Large intestine (tissue), 3 donors: ENCODE results near the gene SPEG. TPM values are rescaled to one million over a fixed set of nuclear protein-coding genes. Genes with fewer than 3 reads are reported as not detected.

Experiments
- DNase-seq, 2 donors: peaks; one replicate each; pipeline versions ENCODE4 v3.0.0 to v3.0.0-alpha.2; 2013
- H3K27ac ChIP-seq: one replicate; pipeline ENCODE4 v1.5.1; 2013; ENCODE audit warnings: low read length
- H3K27me3 ChIP-seq: 2 replicates; pipeline ENCODE4 v1.6.1; 2013; ENCODE audit warnings: low read length; ENCODE audit not compliant: control insufficient read depth, insufficient read depth
- H3K36me3 ChIP-seq: 2 replicates; pipeline ENCODE4 v1.6.1; 2013; ENCODE audit warnings: low read length; ENCODE audit not compliant: control insufficient read depth, insufficient read depth
- H3K4me1 ChIP-seq: one replicate; pipeline ENCODE4 v1.6.1; 2013; ENCODE audit warnings: low read length; ENCODE audit not compliant: control insufficient read depth, insufficient read depth
- H3K4me3 ChIP-seq: one replicate; pipeline ENCODE4 v1.5.1; 2013; ENCODE audit warnings: low read length
- H3K9me3 ChIP-seq: one replicate; pipeline ENCODE4 v1.6.1; 2013; ENCODE audit warnings: mild to moderate bottlenecking, low read depth, low read length, moderate library complexity; ENCODE audit not compliant: control insufficient read depth
- WGBS: methylation state at CpG from one replicate; pipeline ENCODE4 v1.1.5; 2013; ENCODE audit warnings: low lambda C conversion rate; ENCODE audit not compliant: insufficient coverage; 5-methylcytosine and 5-hydroxymethylcytosine counted together
- polyA plus RNA-seq: library from polyadenylated mRNA; unstranded; fragments of 120-200 nt; gene quantifications from one replicate; pipeline ENCODE4 v1.2.1, GENCODE V29; 2013

Gene SPEG
- polyA plus RNA-seq, 1 donor, result 35.1 TPM

- DNase-seq, result no peak
- peaks cover 5% of the 10 kb centered on the region for H3K36me3 ChIP-seq
- WGBS, result no CpG with 5 or more reads among the region's 18 CpGs
- peaks cover 6% of the 10 kb centered on the region for H3K9me3 ChIP-seq
- peaks cover 49% of the 10 kb centered on the region for H3K27me3 ChIP-seq
- H3K27ac ChIP-seq, result peak overlapping the region; percentile 67
- no peak overlapping the region for H3K4me3 ChIP-seq
- peaks cover 19% of the 10 kb centered on the region for H3K4me1 ChIP-seq
Observed at GRCh38 chr2:219451661-219452360, 17.2 kb downstream of the SPEG start.

GRCh38 chr2:219452361-219453317 lies 18.0 kb downstream of the SPEG start:
- Histone ChIP-seq H3K27ac (peak overlapping the region; percentile 67), H3K27me3 (peaks cover 42% of the 10 kb centered on the region), H3K4me3 (no peak overlapping the region), H3K36me3 (peaks cover 5% of the 10 kb centered on the region), H3K4me1 (peaks cover 19% of the 10 kb centered on the region), H3K9me3 (peaks cover 6% of the 10 kb centered on the region)
- WGBS, result 100% methylated on average over 1 of the region's 23 CpGs
- DNase-seq, result no peak

GRCh38 chr2:219453671-219454590 lies 19.3 kb downstream of the SPEG start:
- peak in 1 of 2 donors; percentile 52 for DNase-seq
- H3K27ac ChIP-seq, result peak overlapping the region; percentile 67
- H3K36me3 ChIP-seq, result peaks cover 5% of the 10 kb centered on the region
- no peaks in the 10 kb centered on the region for H3K9me3 ChIP-seq
- no peak overlapping the region for H3K4me3 ChIP-seq
- no CpG with 5 or more reads among the region's 10 CpGs for WGBS
- H3K4me1 ChIP-seq, result peaks cover 18% of the 10 kb centered on the region
- H3K27me3 ChIP-seq, result peaks cover 33% of the 10 kb centered on the region

GRCh38 chr2:219455581-219455980 lies 20.9 kb downstream of the SPEG start:
- no peaks in the 10 kb centered on the region for H3K9me3 ChIP-seq
- no peak overlapping the region for H3K27ac ChIP-seq
- peaks cover 2% of the 10 kb centered on the region for H3K36me3 ChIP-seq
- no peak overlapping the region for H3K4me3 ChIP-seq
- no CpG with 5 or more reads among the region's 6 CpGs for WGBS
- peaks cover 16% of the 10 kb centered on the region for H3K27me3 ChIP-seq
- DNase-seq, result no peak
- peaks cover 22% of the 10 kb centered on the region for H3K4me1 ChIP-seq

- H3K27ac ChIP-seq, result no peak overlapping the region
- H3K4me3 ChIP-seq, result no peak overlapping the region
- H3K9me3 ChIP-seq, result no peaks in the 10 kb centered on the region
- peaks cover 2% of the 10 kb centered on the region for H3K27me3 ChIP-seq
- H3K4me1 ChIP-seq, result peaks cover 15% of the 10 kb centered on the region
- H3K36me3 ChIP-seq, result peaks cover 4% of the 10 kb centered on the region
- DNase-seq, result peak in 1 of 2 donors; percentile 54
- 50% methylated on average over 2 of the region's 5 CpGs for whole genome bisulfite sequencing
Observed at GRCh38 chr2:219457784-219458369, 23.2 kb downstream of the SPEG start.

GRCh38 chr2:219458996-219459395 lies 24.4 kb downstream of the SPEG start:
- Histone ChIP-seq H3K36me3 (peaks cover 4% of the 10 kb centered on the region), H3K27ac (no peak overlapping the region), H3K4me3 (no peak overlapping the region), H3K27me3 (no peaks in the 10 kb centered on the region), H3K9me3 (no peaks in the 10 kb centered on the region), H3K4me1 (peaks cover 13% of the 10 kb centered on the region)
- no CpG with 5 or more reads among the region's 8 CpGs for WGBS
- no peak for DNase-seq

GRCh38 chr2:219459460-219460311 lies 25.0 kb downstream of the SPEG start:
- Histone ChIP-seq H3K9me3 (no peaks in the 10 kb centered on the region), H3K4me1 (peaks cover 10% of the 10 kb centered on the region), H3K4me3 (no peak overlapping the region), H3K36me3 (peaks cover 4% of the 10 kb centered on the region), H3K27me3 (no peaks in the 10 kb centered on the region), H3K27ac (peak overlapping the region; percentile 72)
- DNase-seq, result peak in 1 of 2 donors; percentile 32
- WGBS, result no CpG with 5 or more reads among the region's 14 CpGs

- Histone ChIP-seq H3K9me3 (no peaks in the 10 kb centered on the region), H3K4me1 (peaks cover 10% of the 10 kb centered on the region), H3K27ac (peak overlapping the region; percentile 72), H3K4me3 (no peak overlapping the region), H3K36me3 (peaks cover 4% of the 10 kb centered on the region), H3K27me3 (no peaks in the 10 kb centered on the region)
- WGBS, result no CpG with 5 or more reads among the region's 18 CpGs
- peak in 1 of 2 donors; percentile 44 for DNase-seq
Observed at GRCh38 chr2:219460424-219460926, 25.8 kb downstream of the SPEG start.

GRCh38 chr2:219461047-219461514 lies 26.4 kb downstream of the SPEG start:
- H3K9me3 ChIP-seq, result no peaks in the 10 kb centered on the region
- no peaks in the 10 kb centered on the region for H3K27me3 ChIP-seq
- WGBS, result no CpG with 5 or more reads among the region's 11 CpGs
- no peak for DNase-seq
- H3K4me1 ChIP-seq, result peaks cover 10% of the 10 kb centered on the region
- H3K36me3 ChIP-seq, result peaks cover 4% of the 10 kb centered on the region
- H3K27ac ChIP-seq, result peak overlapping the region; percentile 38
- no peak overlapping the region for H3K4me3 ChIP-seq
